Transverse colon (tissue), 4 donors: ENCODE measurements around the gene MLST8. TPM values are rescaled to one million over a fixed set of nuclear protein-coding genes. Genes with fewer than 3 reads are reported as not detected.

Experiments
- DNase-seq: peaks from one replicate; pipeline ENCODE4 v3.0.0-alpha.2; 2019
- H3K27ac ChIP-seq, 4 donors: fragments of 200-600 bp; sonication (generic); 2 replicates each; pipeline ENCODE4 v1.5.1; 2016 to 2018; ENCODE audit warnings: inconsistent platforms in 4 of 4
- H3K27me3 ChIP-seq: fragments of 200-600 bp; sonication (generic); 2 replicates; pipeline ENCODE4 v1.5.1; 2017; ENCODE audit warnings: inconsistent platforms
- H3K36me3 ChIP-seq, 4 donors: fragments of 200-600 bp; sonication (generic); 2 replicates each; pipeline ENCODE4 v1.5.1; 2017 to 2019; ENCODE audit warnings: inconsistent platforms in 4 of 4
- H3K4me1 ChIP-seq, 4 donors: fragments of 200-600 bp; sonication (generic); 2 replicates each; pipeline ENCODE4 v1.5.1; 2017 to 2020; ENCODE audit warnings: inconsistent platforms in 4 of 4
- H3K4me3 ChIP-seq, 4 donors: fragments of 200-600 bp; sonication (generic); 1 replicate in 1 of 4; 2 replicates in 3 of 4; pipeline versions ENCODE4 v1.5.1 to v1.6.1; 2017 to 2019; ENCODE audit warnings: inconsistent platforms in 4 of 4
- H3K9me3 ChIP-seq, 2 donors: fragments of 200-600 bp; sonication (generic); 2 replicates each; pipeline ENCODE4 v1.5.1; 2017 to 2019; ENCODE audit warnings: inconsistent platforms in 2 of 2
- EP300 ChIP-seq: sonication (generic); formaldehyde crosslinking; IDR thresholded peaks from one replicate; pipeline ENCODE4 v1.6.1; 2017; ENCODE audit warnings: antibody characterized with exemption, low read depth
- POLR2A ChIP-seq: fragments of 450-650 bp; IDR thresholded peaks from one replicate; pipeline ENCODE4 v1.6.1; 2016; ENCODE audit warnings: antibody characterized with exemption, mild to moderate bottlenecking, moderate library complexity
- POLR2AphosphoS5 ChIP-seq, 3 donors: sonication (generic); formaldehyde crosslinking; IDR thresholded peaks; one replicate each; pipeline ENCODE4 v1.6.1; 2016; ENCODE audit warnings: antibody characterized with exemption in 3 of 3
- WGBS, 2 donors: methylation state at CpG; one replicate each; pipeline ENCODE4 v1.1.5; 2018; ENCODE audit warnings: low coverage in 1 of 2; 5-methylcytosine and 5-hydroxymethylcytosine counted together
- in situ Hi-C, 4 donors: fragments of 200-750 bp; cut with MboI; loops; one replicate each; pipeline versions ENCODE4 v1.15.0 to v1.15.1; 2017; ENCODE audit warnings: low sequenced_read_pairs in 3 of 4, low pct_ligation_motif_present in 1 of 4, low pct_unique_long_range_greater_than_20kb in 1 of 4
- intact Hi-C: fragments of 100-400 bp; cut with DNase I; formaldehyde crosslinking; loops from one replicate; pipeline ENCODE4 v1.15.1; 2023; ENCODE audit warnings: low total_unique reads
- total RNA-seq, 4 donors: library from RNA; depleted of rRNA; stranded (reverse); fragments of >200 nt; gene quantifications; one replicate each; pipeline ENCODE4 v1.1.0, GENCODE V29; 2016
- TF ChIP-seq, protein P1 (sequence below), 5 experiments: fragments of 200-600 bp in 3 of 5; fragments of 450-650 bp in 2 of 5; sonication (generic) in 3 of 5; IDR thresholded peaks; 1 replicate in 2 of 5; 2 replicates in 3 of 5; pipeline ENCODE4 v1.5.1; 2016 to 2017; ENCODE audit warnings: antibody characterized with exemption in 5 of 5, inconsistent platforms in 3 of 5, mild to moderate bottlenecking in 2 of 5, moderate library complexity in 1 of 5

Gene MLST8
- total RNA-seq, 4 donors from 2014 or later = 50.8 to 81.8 (median 73.1) TPM

DNA sequence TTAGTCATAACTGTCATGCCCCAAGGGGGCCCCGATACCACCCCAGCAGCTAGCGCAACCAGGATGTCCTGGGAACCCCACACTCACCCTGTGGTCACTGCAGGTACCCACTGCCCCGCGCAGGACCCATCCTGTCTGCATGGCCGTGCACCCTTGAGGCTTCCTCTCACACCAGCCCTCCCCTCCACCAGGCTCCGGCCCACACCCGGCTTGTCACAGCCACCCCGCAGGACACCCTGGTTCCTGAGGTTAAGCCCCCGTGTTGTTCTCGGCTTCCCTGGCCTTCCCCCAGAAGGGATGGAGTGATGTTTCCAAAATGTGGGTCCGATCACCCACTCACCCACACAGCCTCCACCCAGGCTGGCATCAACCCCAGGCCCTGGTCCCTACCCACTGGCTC, 38.5 kb downstream of the MLST8 start:
- in situ Hi-C loops = no loop called here
- Histone ChIP-seq H3K4me1 (peaks cover 0 to 1% (median 0%) of the 10 kb centered on the region in 4 donors), H3K36me3 (peaks cover 0 to 34% (median 16%) of the 10 kb centered on the region in 4 donors), H3K9me3 (no peaks in the 10 kb centered on the region), H3K27me3 (no peaks in the 10 kb centered on the region), H3K27ac (no peak overlapping the region), H3K4me3 (no peak overlapping the region)
- WGBS, 2 donors = 94 to 100% methylated on average over 2 to 11 of the region's 11 CpGs
- TF ChIP-seq POLR2AphosphoS5 (IDR thresholded peaks at IDR 0.05) (no peak), POLR2A (no peak), EP300 (no peak)
- TF ChIP-seq, protein P1, sequence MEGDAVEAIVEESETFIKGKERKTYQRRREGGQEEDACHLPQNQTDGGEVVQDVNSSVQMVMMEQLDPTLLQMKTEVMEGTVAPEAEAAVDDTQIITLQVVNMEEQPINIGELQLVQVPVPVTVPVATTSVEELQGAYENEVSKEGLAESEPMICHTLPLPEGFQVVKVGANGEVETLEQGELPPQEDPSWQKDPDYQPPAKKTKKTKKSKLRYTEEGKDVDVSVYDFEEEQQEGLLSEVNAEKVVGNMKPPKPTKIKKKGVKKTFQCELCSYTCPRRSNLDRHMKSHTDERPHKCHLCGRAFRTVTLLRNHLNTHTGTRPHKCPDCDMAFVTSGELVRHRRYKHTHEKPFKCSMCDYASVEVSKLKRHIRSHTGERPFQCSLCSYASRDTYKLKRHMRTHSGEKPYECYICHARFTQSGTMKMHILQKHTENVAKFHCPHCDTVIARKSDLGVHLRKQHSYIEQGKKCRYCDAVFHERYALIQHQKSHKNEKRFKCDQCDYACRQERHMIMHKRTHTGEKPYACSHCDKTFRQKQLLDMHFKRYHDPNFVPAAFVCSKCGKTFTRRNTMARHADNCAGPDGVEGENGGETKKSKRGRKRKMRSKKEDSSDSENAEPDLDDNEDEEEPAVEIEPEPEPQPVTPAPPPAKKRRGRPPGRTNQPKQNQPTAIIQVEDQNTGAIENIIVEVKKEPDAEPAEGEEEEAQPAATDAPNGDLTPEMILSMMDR (IDR thresholded peaks at IDR 0.05) = no peak
- intact Hi-C loops = no loop called here
- DNase-seq = no peak

DNA sequence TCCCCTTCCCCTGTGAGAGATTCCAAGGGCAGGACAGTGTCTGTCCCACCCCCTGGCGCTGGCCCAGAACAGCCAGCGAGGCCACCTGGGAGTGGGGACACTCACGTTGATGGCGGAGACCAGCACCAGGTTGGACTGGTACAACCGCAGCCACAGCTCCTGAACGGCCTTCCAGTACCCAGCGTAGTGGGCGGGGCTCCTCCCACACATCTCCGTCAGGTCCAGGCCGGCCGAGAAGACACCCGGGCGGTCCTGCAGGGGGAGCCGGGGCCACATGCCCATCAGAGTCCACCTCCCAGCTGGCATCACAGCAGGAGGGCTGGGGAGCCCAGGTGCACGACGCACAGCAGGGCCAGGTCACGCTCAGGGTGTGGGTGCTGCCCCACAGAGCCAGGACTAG, 39.0 kb downstream of the MLST8 start:
- WGBS, 2 donors = 88% methylated on average over 17 of the region's 17 CpGs; no CpG with 5 or more reads in 1 of the 2 donors
- no peak for DNase-seq
- in situ Hi-C loops = no loop called here
- intact Hi-C loops = no loop called here
- Histone ChIP-seq H3K4me1 (no peaks in the 10 kb centered on the region), H3K27me3 (no peaks in the 10 kb centered on the region), H3K9me3 (no peaks in the 10 kb centered on the region), H3K36me3 (peaks cover 0 to 34% (median 16%) of the 10 kb centered on the region in 4 donors), H3K27ac (no peak overlapping the region), H3K4me3 (no peak overlapping the region)
- TF ChIP-seq POLR2AphosphoS5 (IDR thresholded peaks at IDR 0.05) (no peak), POLR2A (no peak), EP300 (no peak)
- TF ChIP-seq, protein P1 (IDR thresholded peaks at IDR 0.05) = no peak

DNA sequence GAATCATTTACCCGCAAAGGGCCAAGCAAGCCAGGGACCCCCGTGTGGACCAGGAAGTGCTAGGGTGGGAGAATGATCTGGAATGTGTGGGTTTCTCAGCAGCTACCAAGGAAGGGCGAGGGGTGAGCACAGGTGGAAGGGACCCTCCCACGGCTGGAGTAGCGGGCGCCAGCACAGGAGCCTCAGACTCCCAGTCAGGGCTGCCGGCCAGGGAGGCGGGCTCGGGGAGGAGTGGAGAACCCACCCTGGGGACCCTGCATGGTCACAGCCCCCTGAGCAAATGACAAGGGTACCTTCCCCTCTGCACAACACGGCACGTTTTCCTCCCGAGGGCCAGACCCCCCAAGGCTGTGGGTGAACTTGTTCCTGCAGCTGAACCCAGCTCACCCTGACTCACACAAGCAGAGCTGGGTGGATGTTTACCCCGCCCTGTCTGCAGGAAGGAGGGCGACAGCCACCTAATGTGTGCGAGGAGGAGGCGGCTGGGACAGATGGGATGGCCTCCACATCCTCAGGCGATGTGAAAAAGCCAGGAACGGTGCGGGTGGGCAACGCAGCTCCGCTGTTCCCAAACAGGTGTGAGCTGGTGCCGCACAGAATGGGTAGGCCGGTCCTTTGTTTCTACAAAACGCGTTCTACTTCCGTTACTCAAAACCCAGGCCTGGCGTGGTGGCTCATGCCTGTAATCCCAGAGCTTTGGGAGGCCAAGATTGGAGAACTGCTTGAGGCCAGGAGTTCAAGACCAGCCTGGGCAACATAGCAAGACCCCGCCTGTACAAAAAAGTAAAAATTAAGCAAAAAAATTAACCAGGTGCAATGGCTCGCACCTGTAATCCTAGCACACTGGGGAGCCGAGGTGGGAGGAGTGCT, 39.9 kb downstream of the MLST8 start:
- DNase-seq = no peak
- TF ChIP-seq POLR2A (no peak), POLR2AphosphoS5 (IDR thresholded peaks at IDR 0.05) (no peak), EP300 (no peak)
- TF ChIP-seq, protein P1 (IDR thresholded peaks at IDR 0.05) = no peak
- H3K27me3 ChIP-seq = no peaks in the 10 kb centered on the region
- no peak overlapping the region for H3K4me3 ChIP-seq
- in situ Hi-C loops = no loop called here
- H3K9me3 ChIP-seq = no peaks in the 10 kb centered on the region
- no peak overlapping the region for H3K27ac ChIP-seq
- peaks cover 0 to 34% (median 16%) of the 10 kb centered on the region in 4 donors for H3K36me3 ChIP-seq
- peaks cover under 1 to 5% (median 2%) of the 10 kb centered on the region in 4 donors for H3K4me1 ChIP-seq
- WGBS, 2 donors = 94% methylated on average over 5 to 30 of the region's 30 CpGs
- intact Hi-C loops = no loop called here

DNA sequence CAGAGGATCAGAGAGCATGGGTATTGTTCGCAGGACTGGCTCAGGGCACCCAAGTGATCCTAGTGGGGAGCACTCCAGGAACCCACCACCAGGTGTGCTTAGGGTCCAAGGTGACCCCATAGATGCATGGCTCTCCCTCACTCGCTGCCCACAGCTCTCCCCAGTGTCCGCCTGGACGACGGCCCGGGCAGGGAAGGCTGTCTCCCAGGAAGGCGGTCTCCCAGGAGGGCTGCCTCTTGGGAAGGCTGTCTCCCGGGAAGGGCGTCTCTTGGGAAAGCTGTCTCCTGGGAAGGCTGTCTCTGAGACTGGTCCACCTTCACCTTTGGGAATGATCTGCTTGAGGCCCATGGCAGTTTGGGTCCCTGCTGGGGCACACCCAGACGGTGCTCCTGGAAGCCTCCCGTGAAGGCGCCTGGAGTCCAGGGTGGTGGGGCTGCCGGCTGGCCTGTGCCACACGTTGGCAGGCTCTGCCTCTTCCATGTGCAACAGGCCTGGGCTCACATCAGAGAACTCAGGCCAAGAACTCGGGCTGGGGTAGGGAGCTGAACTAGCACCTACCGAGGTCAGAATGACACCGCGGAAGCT, 41.1 kb downstream of the MLST8 start:
- 96% methylated on average over 13 of the region's 18 CpGs; no CpG with 5 or more reads in 1 of the 2 donors for WGBS, 2 donors
- DNase-seq = no peak
- intact Hi-C loops (no loop called here), in situ Hi-C loops (no loop called here)
- Histone ChIP-seq H3K4me1 (peaks cover 6 to 11% (median 8%) of the 10 kb centered on the region in 4 donors), H3K36me3 (peaks cover 0 to 34% (median 16%) of the 10 kb centered on the region in 4 donors), H3K4me3 (no peak overlapping the region), H3K9me3 (no peaks in the 10 kb centered on the region), H3K27me3 (no peaks in the 10 kb centered on the region), H3K27ac (no peak overlapping the region)
- TF ChIP-seq POLR2AphosphoS5 (IDR thresholded peaks at IDR 0.05) = no peak
